Endothelial cell of umbilical vein (primary cell): Measurements from ENCODE around the gene PRKG1.

ENCODE experiments used
- CTCF ChIP-seq, 2 donors: IDR thresholded peaks; 1 replicate in 1 of 2; 2 replicates in 1 of 2; pipeline ENCODE4 v1.5.1; 2011; ENCODE audit warnings: low read length in 2 of 2, mild to moderate bottlenecking in 2 of 2, moderate library complexity in 2 of 2, control low read depth in 1 of 2, inconsistent platforms in 1 of 2, low read depth in 1 of 2; ENCODE audit not compliant: insufficient read depth in 1 of 2; ENCODE audit errors: extremely low read depth in 1 of 2
- EZH2 ChIP-seq: IDR thresholded peaks from 2 replicates; pipeline ENCODE4 v1.6.1; 2012; ENCODE audit warnings: borderline replicate concordance, low read depth, mild to moderate bottlenecking, moderate library complexity, low read length, inconsistent platforms; ENCODE audit not compliant: severe bottlenecking
- GATA2 ChIP-seq: IDR thresholded peaks from 2 replicates; pipeline ENCODE4 v1.7.0; 2011; ENCODE audit warnings: low read depth, mild to moderate bottlenecking, moderate library complexity, mixed read lengths, low read length; ENCODE audit not compliant: insufficient read length, insufficient read depth
- MAX ChIP-seq: IDR thresholded peaks from 2 replicates; pipeline ENCODE4 v1.6.1; 2011; ENCODE audit not compliant: insufficient read depth, insufficient read length
- POLR2A ChIP-seq: IDR thresholded peaks from 2 replicates; pipeline ENCODE4 v1.6.1; 2012; ENCODE audit warnings: low read depth, mild to moderate bottlenecking, control low read depth, low read length
- POLR2AphosphoS5 ChIP-seq: IDR thresholded peaks from 2 replicates; pipeline ENCODE4 v1.6.1; 2012; ENCODE audit warnings: low read depth, mild to moderate bottlenecking, control low read depth, low read length, moderate library complexity; ENCODE audit not compliant: insufficient read depth

GRCh38 chr10:52276163-52276562, 1201.9 kb downstream of the PRKG1 start:
- no peak for TF ChIP-seq EZH2
- TF ChIP-seq POLR2AphosphoS5: no peak
- no peak for TF ChIP-seq MAX
- TF ChIP-seq CTCF (IDR thresholded peaks at IDR 0.05; ENCODE audit: extremely low read depth in 1 of 2, insufficient read depth in 1 of 2, low read depth in 1 of 2, low read length in 2 of 2): no peak
- TF ChIP-seq POLR2A: no peak
- no peak for TF ChIP-seq GATA2
